Measurements from ENCODE around the gene UNKL.

Gene UNKL

GRCh38 chr16:1414532-1415260 lies at the start of gene UNKL:
UNKL (minus strand) TSS chr16:1414704; CDS start chr16:1414691, 13 bp downstream.
- Histone ChIP-seq H3K4me3 (peak within 1 kb of the TSS; percentile 92 to 99), H3K9me3 (no peaks in the 10 kb centered on the region), H3K36me3 (peaks cover 0 to 29% (median 8%) of the 10 kb centered on the region in 3 donors), H3K27me3 (no peaks in the 10 kb centered on the region), H3K4me1 (peaks cover 0 to 39% (median 16%) of the 10 kb centered on the region in 4 donors), H3K27ac (peak within 1 kb of the TSS; percentile 88 to 89)
- DNase-seq, result peak; percentile 62 to 81
- TF ChIP-seq CTCF (IDR thresholded peaks at IDR 0.05), result no peak
- intact Hi-C loops (cut with DNase I; ENCODE audit: low total_unique reads), result no loop called here

GRCh38 chr16:1461146-1461545 lies 46.6 kb upstream of the UNKL start:
- intact Hi-C loops (cut with DNase I; ENCODE audit: low total_unique reads), result loop anchor here (5.0 kb wide), 1 partner anchor 706 kb away; no protein-coding TSS in a partner anchor
- Histone ChIP-seq H3K9me3 (no peaks in the 10 kb centered on the region), H3K4me3 (no peak overlapping the region), H3K27me3 (no peaks in the 10 kb centered on the region), H3K27ac (no peak overlapping the region), H3K36me3 (peaks cover 33 to 84% (median 45%) of the 10 kb centered on the region in 3 donors), H3K4me1 (no peaks in the 10 kb centered on the region)
- no peak for TF ChIP-seq CTCF (IDR thresholded peaks at IDR 0.05)
- no peak for DNase-seq

GRCh38 chr16:1460602-1461138 lies 46.2 kb upstream of the UNKL start:
- Histone ChIP-seq H3K27me3 (no peaks in the 10 kb centered on the region), H3K36me3 (peaks cover 36 to 84% (median 50%) of the 10 kb centered on the region in 3 donors), H3K4me1 (no peaks in the 10 kb centered on the region), H3K27ac (no peak overlapping the region), H3K9me3 (no peaks in the 10 kb centered on the region), H3K4me3 (no peak overlapping the region)
- TF ChIP-seq CTCF (IDR thresholded peaks at IDR 0.05), result no peak
- DNase-seq, result no peak
- intact Hi-C loops (cut with DNase I; ENCODE audit: low total_unique reads), result loop anchor here (5.0 kb wide), 1 partner anchor 707 kb away; no protein-coding TSS in a partner anchor

- no peak for TF ChIP-seq CTCF (IDR thresholded peaks at IDR 0.05)
- Histone ChIP-seq H3K27ac (no peak overlapping the region), H3K27me3 (no peaks in the 10 kb centered on the region), H3K9me3 (no peaks in the 10 kb centered on the region), H3K4me1 (no peaks in the 10 kb centered on the region), H3K36me3 (peaks cover 42 to 86% (median 57%) of the 10 kb centered on the region in 3 donors), H3K4me3 (no peak overlapping the region)
- DNase-seq, result no peak
- intact Hi-C loops (cut with DNase I; ENCODE audit: low total_unique reads), result loop anchor here (5.0 kb wide), 1 partner anchor 707 kb away; no protein-coding TSS in a partner anchor
These were observed 45.5 kb upstream of the UNKL start for GRCh38 chr16:1459967-1460366.

GRCh38 chr16:1458977-1459341 lies 44.5 kb upstream of the UNKL start:
- no peaks in the 10 kb centered on the region for H3K9me3 ChIP-seq
- peaks cover 48 to 86% (median 67%) of the 10 kb centered on the region in 3 donors for H3K36me3 ChIP-seq
- no peak overlapping the region for H3K4me3 ChIP-seq
- no peak for DNase-seq
- no peaks in the 10 kb centered on the region for H3K27me3 ChIP-seq
- intact Hi-C loops (cut with DNase I; ENCODE audit: low total_unique reads), result no loop called here
- no peaks in the 10 kb centered on the region for H3K4me1 ChIP-seq
- no peak for TF ChIP-seq CTCF (IDR thresholded peaks at IDR 0.05)
- no peak overlapping the region for H3K27ac ChIP-seq
